HG03025 (cell line): ENCODE measurements around the gene CLEC16A.

Source experiments
- ATAC-seq: cut with Tn5 transposase; IDR thresholded peaks from one replicate; pipeline ENCODE4 v1.9.1; 2021; ENCODE audit warnings: mild to moderate bottlenecking, moderate library complexity; ENCODE audit not compliant: unreplicated experiment, low FRiP score

The CLEC16A gene

DNA sequence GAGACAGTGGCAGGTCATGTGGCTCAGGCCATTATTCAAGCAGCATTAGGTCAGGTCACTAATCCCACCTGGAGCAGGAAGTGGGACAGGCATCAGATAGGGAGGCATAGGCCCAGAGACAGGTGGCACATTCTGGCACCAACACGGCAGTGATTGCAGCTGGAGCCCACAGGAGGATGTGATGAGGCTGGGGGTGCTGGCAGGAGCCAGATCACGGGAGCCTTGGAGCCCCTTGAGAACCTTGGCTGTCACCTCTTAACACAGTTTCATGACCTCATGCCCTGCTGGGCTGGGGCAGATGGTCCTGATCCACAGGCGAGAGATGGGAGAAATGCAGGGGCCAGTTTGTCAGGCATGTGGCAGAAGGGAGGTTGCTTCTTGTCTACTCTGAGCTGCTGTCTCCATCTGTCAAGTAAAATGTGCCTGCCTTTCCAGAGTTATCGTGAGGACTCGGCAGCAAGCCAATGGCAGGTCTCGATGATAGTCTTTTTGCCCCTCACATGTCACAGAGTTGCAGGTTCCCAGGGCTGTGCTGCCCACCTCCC is 109.6 kb downstream of the CLEC16A start:
- ATAC-seq: no peak

- no peak for ATAC-seq
Observed at GRCh38 chr16:11056090-11056992, 112.0 kb downstream of the CLEC16A start.

GRCh38 chr16:11056993-11057649 is 112.8 kb downstream of the CLEC16A start:
- no peak for ATAC-seq

DNA sequence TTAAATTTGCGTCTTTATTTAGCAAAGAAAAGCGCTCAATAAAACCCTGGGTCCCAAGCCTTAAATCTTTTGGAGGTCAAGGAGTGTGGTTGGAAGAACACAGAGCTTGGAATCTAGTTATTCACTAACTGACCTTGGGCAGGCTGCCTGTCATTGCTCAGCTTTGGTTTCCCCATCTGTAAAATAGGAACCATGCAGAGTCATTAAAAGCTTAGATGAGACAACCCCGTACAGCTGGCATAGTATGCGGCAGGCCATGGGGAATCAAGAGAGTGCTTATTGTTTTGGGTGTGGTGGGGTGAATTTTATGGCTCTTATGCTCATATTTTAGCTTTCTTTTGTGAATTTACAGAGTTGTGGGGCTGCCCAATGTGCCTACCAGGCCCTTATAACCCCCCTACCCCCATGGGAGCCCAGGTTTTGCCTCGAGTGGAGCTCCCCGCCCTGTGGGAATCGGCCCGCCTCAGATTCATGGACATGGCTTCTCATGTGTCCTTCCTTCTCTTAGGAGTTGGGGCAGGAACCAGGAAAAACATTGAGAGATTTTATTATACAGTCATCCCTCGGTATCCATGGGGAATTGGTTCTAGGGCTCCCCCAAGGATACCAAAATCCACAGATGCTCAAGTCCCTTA is 113.5 kb downstream of the CLEC16A start:
- ATAC-seq: no peak

- ATAC-seq: no peak
Observed at GRCh38 chr16:11058832-11059231, 114.5 kb downstream of the CLEC16A start.

GRCh38 chr16:11059588-11059987 is 115.2 kb downstream of the CLEC16A start:
- ATAC-seq: no peak

- ATAC-seq: no peak
Observed at GRCh38 chr16:11060364-11060763, 116.0 kb downstream of the CLEC16A start.

DNA sequence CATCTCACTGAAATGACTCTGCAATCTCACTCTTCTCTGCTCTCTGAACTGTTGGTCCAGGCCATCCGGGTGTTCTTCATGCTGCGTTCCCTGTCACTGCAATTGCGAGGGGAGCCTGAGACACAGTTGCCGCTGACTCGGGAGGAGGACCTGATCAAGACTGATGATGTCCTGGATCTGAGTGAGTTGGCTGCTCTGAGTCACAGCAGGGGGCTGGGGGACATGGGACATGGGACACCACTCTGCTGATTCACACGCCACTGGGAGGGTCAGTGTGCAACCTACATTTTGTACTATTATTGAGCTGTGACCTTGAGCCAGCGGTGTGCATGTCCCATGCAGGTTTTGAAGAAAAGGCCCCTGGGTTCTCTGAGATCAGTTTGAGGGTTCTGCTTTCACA is 116.5 kb downstream of the CLEC16A start:
- ATAC-seq: no peak

DNA sequence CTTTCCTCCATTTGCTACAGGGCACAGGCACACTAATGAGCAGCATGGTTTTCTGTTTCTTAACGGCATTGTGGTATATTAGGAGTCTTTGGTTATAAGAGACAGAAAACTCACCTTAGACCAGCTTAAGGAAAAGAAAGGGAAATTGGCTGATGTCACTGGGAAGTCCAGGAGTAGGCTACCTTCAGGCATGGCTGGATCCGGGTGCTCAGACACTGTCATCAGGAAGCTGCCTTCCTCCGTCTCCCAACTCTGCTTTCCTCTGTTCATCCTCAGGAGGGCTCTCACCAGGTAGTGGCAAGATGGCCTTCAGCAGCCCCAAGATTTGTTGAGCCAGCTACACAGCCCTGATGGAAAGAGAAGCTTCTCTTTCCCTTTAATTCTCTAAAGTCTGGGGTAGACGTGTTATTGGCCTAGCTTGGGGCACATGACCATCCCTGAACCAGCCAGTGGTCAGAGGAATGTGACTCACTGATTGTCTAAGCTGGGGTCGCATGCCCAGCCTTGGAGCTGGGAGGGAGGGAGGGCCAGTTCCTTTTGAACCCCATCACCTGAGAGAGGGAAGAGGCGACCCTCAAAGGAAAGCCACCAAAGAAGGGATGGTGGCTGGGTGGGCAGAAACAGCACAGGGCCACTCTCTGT is 117.4 kb downstream of the CLEC16A start:
- ATAC-seq: no peak

GRCh38 chr16:11063448-11064201 is 119.3 kb downstream of the CLEC16A start:
- ATAC-seq: no peak

DNA sequence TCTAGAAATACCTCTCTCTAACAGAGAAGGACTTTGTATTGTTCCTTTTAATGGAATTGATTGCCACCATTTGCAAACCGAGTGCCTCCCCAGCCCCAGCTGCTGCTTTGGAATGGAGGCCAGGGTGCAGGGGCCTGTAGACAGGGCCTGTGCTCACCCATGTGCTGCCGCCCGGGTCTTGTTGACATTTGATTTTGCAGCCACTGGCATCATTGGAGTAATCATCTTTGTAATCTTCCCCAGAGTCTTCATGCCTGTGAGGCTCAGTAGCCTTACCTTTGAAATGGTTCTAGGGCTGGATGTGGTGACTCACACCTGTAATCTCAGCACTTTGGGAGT is 119.8 kb downstream of the CLEC16A start:
- no peak for ATAC-seq

- no peak for ATAC-seq
Observed at GRCh38 chr16:11064851-11065250, 120.5 kb downstream of the CLEC16A start.

GRCh38 chr16:11066261-11066870 is 122.0 kb downstream of the CLEC16A start:
- no peak for ATAC-seq

- ATAC-seq: no peak
Observed at GRCh38 chr16:11067266-11067665, 122.9 kb downstream of the CLEC16A start.

GRCh38 chr16:11067697-11068141 is 123.4 kb downstream of the CLEC16A start:
- ATAC-seq: no peak

- no peak for ATAC-seq
Observed at GRCh38 chr16:11071829-11072228, 127.5 kb downstream of the CLEC16A start.

DNA sequence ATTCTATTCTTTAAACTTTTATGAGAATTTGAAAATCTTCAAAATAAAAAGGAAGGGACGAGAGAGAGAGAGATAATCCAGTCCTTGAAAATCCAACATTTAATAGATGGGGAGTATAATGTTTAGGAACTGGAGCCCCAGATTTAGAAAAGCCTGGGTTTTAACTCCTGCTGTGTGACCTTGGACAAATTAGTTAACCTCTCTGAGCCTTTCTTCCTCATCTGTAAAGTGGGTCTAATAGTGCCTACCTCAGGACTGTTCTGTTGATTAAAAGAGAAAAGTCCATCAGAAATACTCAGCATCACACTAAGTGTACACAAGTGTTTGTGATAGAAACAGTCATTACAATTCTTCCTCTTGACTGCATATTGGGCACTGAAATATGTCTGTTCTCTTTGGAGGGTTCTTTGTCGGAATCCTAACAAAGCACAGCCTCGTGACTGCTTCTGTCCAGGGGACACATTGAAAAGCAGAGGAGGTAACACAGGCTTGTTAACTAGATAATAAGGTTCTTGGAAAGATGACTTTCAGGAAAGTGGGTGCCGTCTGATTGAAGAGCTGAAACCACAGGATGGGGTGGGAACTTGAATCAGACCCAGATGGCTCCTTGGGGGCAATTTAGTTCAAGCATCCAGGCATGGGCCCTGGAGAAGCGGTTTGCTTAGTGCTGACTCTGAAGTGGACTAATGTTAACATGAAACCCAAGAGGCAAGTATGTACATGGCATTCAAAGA is 128.2 kb downstream of the CLEC16A start:
- no peak for ATAC-seq

DNA sequence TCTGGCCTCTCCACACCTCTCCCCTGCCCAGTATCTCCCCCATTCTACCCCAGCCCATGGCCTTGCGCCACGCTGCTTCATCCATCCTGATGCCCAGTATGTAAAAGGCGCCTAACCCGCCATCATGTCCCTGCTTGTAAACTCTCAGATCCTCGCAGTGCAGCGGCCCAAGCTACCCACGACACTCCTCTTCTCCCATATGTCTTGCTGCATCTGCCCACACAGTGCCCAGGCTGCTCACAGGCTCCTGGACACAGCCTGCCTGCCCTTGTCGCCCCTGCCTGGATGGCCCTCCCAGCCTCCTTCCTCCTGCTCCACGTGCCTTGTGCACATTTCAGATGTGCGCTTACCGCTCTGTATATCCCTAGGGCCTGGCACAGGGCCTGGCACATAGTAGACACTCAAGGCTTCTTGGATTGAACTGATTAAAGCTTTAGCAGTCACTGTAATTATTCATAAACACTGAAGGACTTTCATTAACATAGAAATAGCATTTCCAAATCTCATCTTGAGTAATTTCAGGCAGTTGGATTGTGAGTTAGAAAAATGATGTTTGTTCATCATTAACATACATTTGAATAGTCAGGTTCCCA is 129.1 kb downstream of the CLEC16A start:
- ATAC-seq: no peak

DNA sequence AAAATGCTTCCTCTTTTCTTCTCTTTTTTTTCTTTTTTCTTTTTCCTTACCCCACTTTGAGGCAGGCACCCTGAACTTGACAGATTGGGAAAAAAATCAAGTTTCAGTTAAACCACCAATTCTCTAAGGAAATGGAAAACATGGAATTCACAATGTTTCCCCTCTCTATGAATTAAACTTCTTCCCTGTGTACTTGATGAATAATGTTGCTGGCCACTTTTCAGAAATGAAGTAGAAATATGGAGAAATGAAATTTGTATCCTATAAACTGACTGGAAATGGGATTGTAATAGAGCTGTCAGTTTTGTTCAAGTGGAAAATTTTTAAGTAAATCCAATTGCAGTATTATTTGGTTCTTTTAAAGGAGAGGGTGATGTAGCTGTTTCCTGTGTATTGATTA is 129.8 kb downstream of the CLEC16A start:
- ATAC-seq: no peak
